Cardiac fibroblast (primary cell): Measurements from ENCODE around the gene INSIG2.

Experiments used
- DNase-seq, 2 donors: peaks; one replicate each; pipeline versions ENCODE4 v3.0.0 to v3.0.0-alpha.2; 2010; ENCODE audit warnings: low read depth in 2 of 2
- H3K4me3 ChIP-seq, 2 donors: replicated peaks in 1 of 2; 1 replicate in 1 of 2; 2 replicates in 1 of 2; pipeline ENCODE4 v1.5.1; 2011; ENCODE audit warnings: low read depth in 2 of 2, low read length in 2 of 2, mild to moderate bottlenecking in 2 of 2, moderate library complexity in 1 of 2
- CTCF ChIP-seq: IDR thresholded peaks from one replicate; pipeline ENCODE4 v1.5.1; 2011; ENCODE audit warnings: low read depth, mild to moderate bottlenecking, low read length, inconsistent platforms

Gene INSIG2

GRCh38 chr2:118145207-118145606 lies 56.9 kb downstream of the INSIG2 start:
- DNase-seq = no peak
- TF ChIP-seq CTCF = no peak
- no peak overlapping the region for H3K4me3 ChIP-seq

- no peak overlapping the region for H3K4me3 ChIP-seq
- no peak for TF ChIP-seq CTCF
- DNase-seq = no peak
Measured at GRCh38 chr2:118145806-118146205, 57.5 kb downstream of the INSIG2 start.

- H3K4me3 ChIP-seq = no peak overlapping the region
- no peak for DNase-seq
- no peak for TF ChIP-seq CTCF
Measured at GRCh38 chr2:118146315-118147283, 58.3 kb downstream of the INSIG2 start.

GRCh38 chr2:118148133-118148532 lies 59.9 kb downstream of the INSIG2 start:
- no peak for DNase-seq
- no peak overlapping the region for H3K4me3 ChIP-seq
- TF ChIP-seq CTCF = no peak

- TF ChIP-seq CTCF = no peak
- peak in 1 of 2 donors; percentile 5 for DNase-seq
- H3K4me3 ChIP-seq = no peak overlapping the region
Measured at GRCh38 chr2:118148809-118149208, 60.5 kb downstream of the INSIG2 start.

GRCh38 chr2:118150294-118150693 lies 62.0 kb downstream of the INSIG2 start:
- no peak overlapping the region for H3K4me3 ChIP-seq

More at GRCh38 chr2:118150294-118150693, 62.0 kb downstream of the INSIG2 start:
- no peak for TF ChIP-seq CTCF
- no peak for DNase-seq
